ENCODE measurements around the gene ZFP2. TPM values are rescaled to one million over a fixed set of nuclear protein-coding genes. Genes with fewer than 3 reads are reported as not detected.

ZFP2 gene
- total and polyA plus RNA-seq, 2 of the 13 experiments (the other 11 are each of a cell fraction or from before 2014, with no cell fraction given) = 0.27 to 0.42 TPM

DNA sequence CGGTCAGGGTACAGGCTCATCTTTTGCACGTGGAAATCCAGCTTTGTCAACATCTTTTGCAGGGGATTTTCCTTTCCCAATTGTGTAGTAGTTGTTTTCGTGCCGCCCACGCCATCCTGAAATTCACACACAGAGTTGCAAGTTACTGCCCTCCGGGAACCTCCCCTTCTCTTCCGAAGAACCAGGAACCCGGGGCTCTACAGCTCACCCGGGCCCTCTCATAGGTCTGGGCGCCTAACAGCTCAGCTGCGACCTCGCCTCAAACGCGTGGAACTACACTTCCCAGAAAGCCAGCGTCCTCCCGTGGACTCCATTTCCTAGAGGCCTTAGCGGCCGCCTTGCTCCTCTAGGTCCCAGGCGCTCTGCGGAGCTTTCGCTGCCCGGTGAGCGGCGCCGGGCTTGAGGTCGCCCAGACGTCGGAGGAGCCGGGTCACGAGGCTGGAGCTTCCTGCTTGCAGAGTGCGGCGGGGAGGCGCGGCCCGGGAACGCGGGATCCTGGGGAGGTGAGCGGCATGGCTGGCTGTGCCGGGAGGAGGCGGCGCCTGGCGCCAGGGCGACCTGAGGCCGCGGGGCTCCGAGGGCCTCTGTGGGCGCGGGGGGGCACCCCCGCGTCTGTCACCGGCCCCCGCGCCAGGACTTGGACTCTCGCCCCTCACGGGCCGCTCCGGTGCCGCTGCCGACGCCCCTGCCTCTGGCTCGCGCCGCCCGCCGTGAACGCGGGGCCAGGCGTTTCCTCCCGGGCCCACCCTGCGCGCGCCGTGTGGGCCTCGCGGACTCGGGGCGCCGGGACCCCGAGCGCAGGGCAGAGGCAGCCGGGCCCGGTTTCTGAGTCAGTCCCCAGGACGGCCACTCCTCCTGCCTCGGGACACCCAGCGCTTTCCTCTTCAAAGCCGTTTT lies 35.8 kb upstream of the ZFP2 start, which contains the start of gene ZNF354B (continued):
- TF ChIP-seq, protein P1, sequence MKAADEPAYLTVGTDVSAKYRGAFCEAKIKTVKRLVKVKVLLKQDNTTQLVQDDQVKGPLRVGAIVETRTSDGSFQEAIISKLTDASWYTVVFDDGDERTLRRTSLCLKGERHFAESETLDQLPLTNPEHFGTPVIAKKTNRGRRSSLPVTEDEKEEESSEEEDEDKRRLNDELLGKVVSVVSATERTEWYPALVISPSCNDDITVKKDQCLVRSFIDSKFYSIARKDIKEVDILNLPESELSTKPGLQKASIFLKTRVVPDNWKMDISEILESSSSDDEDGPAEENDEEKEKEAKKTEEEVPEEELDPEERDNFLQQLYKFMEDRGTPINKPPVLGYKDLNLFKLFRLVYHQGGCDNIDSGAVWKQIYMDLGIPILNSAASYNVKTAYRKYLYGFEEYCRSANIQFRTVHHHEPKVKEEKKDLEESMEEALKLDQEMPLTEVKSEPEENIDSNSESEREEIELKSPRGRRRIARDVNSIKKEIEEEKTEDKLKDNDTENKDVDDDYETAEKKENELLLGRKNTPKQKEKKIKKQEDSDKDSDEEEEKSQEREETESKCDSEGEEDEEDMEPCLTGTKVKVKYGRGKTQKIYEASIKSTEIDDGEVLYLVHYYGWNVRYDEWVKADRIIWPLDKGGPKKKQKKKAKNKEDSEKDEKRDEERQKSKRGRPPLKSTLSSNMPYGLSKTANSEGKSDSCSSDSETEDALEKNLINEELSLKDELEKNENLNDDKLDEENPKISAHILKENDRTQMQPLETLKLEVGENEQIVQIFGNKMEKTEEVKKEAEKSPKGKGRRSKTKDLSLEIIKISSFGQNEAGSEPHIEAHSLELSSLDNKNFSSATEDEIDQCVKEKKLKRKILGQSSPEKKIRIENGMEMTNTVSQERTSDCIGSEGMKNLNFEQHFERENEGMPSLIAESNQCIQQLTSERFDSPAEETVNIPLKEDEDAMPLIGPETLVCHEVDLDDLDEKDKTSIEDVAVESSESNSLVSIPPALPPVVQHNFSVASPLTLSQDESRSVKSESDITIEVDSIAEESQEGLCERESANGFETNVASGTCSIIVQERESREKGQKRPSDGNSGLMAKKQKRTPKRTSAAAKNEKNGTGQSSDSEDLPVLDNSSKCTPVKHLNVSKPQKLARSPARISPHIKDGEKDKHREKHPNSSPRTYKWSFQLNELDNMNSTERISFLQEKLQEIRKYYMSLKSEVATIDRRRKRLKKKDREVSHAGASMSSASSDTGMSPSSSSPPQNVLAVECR (CRISPR knock-in tag; IDR thresholded peaks at IDR 0.05; ENCODE audit: borderline replicate concordance) = peak; percentile 79; the same call in 1 of the 2 replicates
- TF ChIP-seq ZNF143 (CRISPR knock-in tag; IDR thresholded peaks at IDR 0.05) = peak; percentile 97
- no peak for TF ChIP-seq THAP7 (CRISPR knock-in tag; IDR thresholded peaks at IDR 0.05)
- TF ChIP-seq, protein P2, sequence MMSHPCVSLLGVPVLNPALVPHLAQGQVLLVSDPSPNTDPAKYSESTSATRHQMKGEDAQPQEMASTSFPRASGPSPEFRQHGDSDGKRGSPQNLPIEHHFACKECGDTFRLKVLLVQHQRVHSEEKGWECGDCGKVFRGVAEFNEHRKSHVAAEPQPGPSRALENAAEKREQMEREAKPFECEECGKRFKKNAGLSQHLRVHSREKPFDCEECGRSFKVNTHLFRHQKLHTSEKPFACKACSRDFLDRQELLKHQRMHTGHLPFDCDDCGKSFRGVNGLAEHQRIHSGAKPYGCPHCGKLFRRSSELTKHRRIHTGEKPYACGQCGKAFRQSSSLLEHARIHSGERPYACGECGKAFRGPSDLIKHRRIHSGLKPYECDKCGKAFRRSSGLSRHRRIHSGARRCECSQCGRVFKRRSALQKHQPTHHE (CRISPR knock-in tag; IDR thresholded peaks at IDR 0.05; ENCODE audit: borderline replicate concordance) = no peak; the same call in 1 of the 2 replicates
- no peak for TF ChIP-seq ATRX (CRISPR knock-in tag; IDR thresholded peaks at IDR 0.05; ENCODE audit: borderline replicate concordance)
- no peak for TF ChIP-seq TEAD3 (CRISPR knock-in tag; optimal IDR thresholded peaks at IDR 0.05; ENCODE audit: borderline replicate concordance)
- TF ChIP-seq, protein P3, sequence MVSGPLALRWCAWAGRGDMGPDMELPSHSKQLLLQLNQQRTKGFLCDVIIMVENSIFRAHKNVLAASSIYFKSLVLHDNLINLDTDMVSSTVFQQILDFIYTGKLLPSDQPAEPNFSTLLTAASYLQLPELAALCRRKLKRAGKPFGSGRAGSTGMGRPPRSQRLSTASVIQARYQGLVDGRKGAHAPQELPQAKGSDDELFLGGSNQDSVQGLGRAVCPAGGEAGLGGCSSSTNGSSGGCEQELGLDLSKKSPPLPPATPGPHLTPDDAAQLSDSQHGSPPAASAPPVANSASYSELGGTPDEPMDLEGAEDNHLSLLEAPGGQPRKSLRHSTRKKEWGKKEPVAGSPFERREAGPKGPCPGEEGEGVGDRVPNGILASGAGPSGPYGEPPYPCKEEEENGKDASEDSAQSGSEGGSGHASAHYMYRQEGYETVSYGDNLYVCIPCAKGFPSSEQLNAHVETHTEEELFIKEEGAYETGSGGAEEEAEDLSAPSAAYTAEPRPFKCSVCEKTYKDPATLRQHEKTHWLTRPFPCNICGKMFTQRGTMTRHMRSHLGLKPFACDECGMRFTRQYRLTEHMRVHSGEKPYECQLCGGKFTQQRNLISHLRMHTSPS (CRISPR knock-in tag; IDR thresholded peaks at IDR 0.05; ENCODE audit: low read depth) = no peak
- TF ChIP-seq ZNF354B (CRISPR knock-in tag; IDR thresholded peaks at IDR 0.05) = no peak
- TF ChIP-seq ZNF235 (CRISPR knock-in tag; IDR thresholded peaks at IDR 0.05; ENCODE audit: borderline replicate concordance) = no peak
- no peak for TF ChIP-seq DNMT1 (CRISPR knock-in tag; IDR thresholded peaks at IDR 0.05)
- no peak for TF ChIP-seq ZNF484 (CRISPR knock-in tag; IDR thresholded peaks at IDR 0.05; ENCODE audit: borderline replicate concordance, low read depth)
- no peak for TF ChIP-seq ZNF557 (CRISPR knock-in tag; IDR thresholded peaks at IDR 0.05)
- TF ChIP-seq ARID2 (CRISPR knock-in tag; IDR thresholded peaks at IDR 0.05; ENCODE audit: borderline replicate concordance) = no peak
- peak; percentile 83; the same call in 1 of the 2 replicates for TF ChIP-seq YEATS2 (CRISPR knock-in tag; IDR thresholded peaks at IDR 0.05; ENCODE audit: borderline replicate concordance)
- TF ChIP-seq NCOA2 (CRISPR knock-in tag; IDR thresholded peaks at IDR 0.05) = peak; percentile 44; the same call in 1 of the 2 replicates
- TF ChIP-seq ZNF136 (CRISPR knock-in tag; IDR thresholded peaks at IDR 0.05; ENCODE audit: low read depth) = no peak
- TF ChIP-seq ZNF777 (CRISPR knock-in tag; IDR thresholded peaks at IDR 0.05) = peak; percentile 82
- no peak for TF ChIP-seq ISX (CRISPR knock-in tag; conservative IDR thresholded peaks at IDR 0.05)
- 0 out of 2 replicates have a peak, but pooled peaks have one; percentile 28 for TF ChIP-seq ZFP36L1 (CRISPR knock-in tag; IDR thresholded peaks at IDR 0.05)
